GF-D8 (cell line): ENCODE measurements around the gene ASIC3.
A peak's percentile ranks its signal among the peaks of the same experiment; 100 is the strongest.

Experiments used
- DNase-seq: peaks from one replicate; lab custom pipeline; 2025; lab: John Stamatoyannopoulos, UW

Gene ASIC3

GRCh38 chr7:151085691-151086620, 37.6 kb downstream of the ASIC3 start, which contains the start of gene AGAP3:
AGAP3 (plus strand) TSS chr7:151086475; CDS start chr7:151086742, 267 bp downstream.
- DNase-seq = peak; percentile 64

- no peak for DNase-seq
These were observed 38.5 kb downstream of the ASIC3 start for GRCh38 chr7:151086802-151087244.

DNA sequence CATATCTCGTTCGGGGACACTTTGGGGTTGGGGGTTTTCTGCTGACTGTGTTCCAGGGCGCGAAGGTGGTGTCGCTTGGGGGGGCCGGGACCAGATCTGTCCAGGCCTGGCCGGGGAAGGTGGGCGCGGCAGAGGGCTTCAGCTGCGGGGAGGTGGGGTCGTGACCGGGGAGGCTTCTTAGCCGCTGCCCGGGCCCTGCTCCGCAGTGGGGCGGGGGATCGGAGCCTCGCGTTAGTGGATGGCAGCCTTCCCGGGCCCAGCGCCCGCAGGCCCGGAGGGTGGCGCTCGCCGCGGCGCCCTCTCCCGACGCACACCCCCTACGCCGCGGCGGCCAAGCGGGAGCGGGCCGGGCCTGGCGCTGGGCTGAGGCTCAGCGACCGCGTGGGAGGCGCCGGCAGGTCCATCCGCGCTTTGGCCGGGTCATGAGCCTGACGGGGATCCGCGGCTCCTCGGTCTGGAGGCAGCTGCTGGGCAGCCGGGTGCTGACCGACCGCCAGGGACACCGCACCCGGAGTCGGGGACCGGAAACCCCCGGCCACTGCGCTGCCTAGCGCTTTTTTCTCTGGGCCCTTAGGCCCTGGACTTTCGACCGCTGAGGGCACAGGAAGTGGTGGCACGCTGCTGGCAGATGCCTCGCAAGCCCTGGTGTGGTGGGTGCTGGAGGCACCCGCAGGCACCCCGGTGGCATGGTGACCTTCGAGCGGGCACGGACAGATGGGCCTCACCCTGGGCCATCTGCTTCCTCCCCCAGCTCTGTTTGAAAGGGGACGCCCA, 39.1 kb downstream of the ASIC3 start:
- DNase-seq = peak; percentile 11

- DNase-seq = peak; percentile 24
These were observed 39.9 kb downstream of the ASIC3 start for GRCh38 chr7:151088019-151088855.

GRCh38 chr7:151088856-151089699, 40.7 kb downstream of the ASIC3 start:
- peak; percentile 42 for DNase-seq

- DNase-seq = no peak
These were observed 41.8 kb downstream of the ASIC3 start for GRCh38 chr7:151089893-151090730.

- no peak for DNase-seq
These were observed 42.7 kb downstream of the ASIC3 start for GRCh38 chr7:151091003-151091402.

DNA sequence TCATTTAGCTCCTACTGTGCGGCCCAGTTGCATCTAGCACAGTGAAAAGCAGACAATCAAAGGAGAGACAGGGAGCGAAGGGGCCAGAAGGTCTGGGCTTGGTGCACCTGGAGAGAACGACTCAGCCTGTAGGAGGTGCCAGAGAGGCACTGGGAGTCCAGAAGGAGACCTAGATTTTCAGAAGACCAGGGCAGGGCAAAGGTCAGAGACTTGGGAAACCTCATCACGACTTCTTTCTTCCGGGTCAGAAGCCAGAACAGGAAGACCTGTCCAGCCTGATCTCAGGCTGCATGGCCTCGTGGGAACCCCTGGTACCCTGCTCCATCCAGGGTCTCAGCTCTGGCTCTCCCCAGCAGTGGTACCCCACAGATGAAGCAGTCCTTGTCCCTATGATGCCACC, 43.1 kb downstream of the ASIC3 start:
- DNase-seq = peak; percentile 14

DNA sequence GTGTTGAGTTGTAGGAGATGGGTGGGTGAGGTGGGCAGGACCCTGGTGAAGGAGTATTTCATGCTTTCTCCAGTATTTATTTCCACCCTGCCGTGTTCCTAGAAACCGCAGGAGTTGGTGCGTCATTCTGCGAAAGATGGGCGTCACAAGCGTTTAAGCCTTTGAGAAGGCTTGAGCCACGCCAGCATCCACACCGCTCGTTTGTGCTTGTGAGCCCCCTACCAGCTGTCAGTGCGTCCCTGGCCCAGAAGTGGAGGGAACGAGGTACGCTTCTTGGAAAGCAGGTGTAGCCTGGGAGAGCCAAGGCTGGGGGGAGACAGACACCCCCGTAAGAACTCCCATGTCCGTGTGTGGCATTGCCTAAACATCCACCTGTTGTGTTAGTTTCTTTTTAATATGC, 43.7 kb downstream of the ASIC3 start:
- DNase-seq = no peak

DNA sequence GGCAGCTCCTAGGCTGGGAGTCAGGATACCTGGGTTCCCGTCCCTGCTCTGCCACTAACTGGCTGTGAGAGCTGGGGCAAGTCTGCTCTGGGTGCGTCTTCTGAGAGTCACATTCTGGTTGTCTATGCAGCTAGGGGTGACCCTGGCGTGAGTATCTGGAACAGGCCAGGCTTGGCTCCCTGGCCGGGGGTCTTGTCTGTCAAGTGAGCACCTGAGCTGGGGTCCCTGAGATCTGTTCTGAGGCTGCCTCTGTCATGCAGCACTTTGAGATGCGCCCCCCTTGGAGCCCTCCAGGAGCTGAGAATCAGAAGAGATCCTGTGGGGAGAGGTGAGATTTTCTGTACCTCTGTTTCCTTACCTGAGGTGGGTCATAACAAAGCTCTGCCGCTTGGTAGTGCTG, 45.4 kb downstream of the ASIC3 start:
- DNase-seq = no peak

DNA sequence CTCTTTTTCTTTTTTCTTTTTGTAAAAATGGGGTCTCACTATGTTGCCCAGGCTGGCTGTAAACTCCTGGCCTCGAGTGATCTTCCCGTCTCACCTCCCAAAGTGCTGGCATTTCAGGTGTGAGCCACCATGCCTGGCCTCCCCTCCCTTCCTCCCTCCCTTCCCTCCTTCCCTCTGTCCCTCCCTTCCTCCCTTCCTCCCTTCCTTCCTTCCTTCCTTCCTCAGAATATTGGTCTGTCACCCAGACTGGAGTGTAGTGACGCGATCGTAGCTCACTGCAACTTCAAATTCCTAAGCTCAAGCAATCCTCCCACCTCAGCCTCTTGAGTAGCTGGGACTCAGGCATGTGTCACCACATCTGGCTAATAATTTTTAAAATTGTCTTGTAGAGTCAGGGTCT, 46.3 kb downstream of the ASIC3 start:
- DNase-seq = no peak

DNA sequence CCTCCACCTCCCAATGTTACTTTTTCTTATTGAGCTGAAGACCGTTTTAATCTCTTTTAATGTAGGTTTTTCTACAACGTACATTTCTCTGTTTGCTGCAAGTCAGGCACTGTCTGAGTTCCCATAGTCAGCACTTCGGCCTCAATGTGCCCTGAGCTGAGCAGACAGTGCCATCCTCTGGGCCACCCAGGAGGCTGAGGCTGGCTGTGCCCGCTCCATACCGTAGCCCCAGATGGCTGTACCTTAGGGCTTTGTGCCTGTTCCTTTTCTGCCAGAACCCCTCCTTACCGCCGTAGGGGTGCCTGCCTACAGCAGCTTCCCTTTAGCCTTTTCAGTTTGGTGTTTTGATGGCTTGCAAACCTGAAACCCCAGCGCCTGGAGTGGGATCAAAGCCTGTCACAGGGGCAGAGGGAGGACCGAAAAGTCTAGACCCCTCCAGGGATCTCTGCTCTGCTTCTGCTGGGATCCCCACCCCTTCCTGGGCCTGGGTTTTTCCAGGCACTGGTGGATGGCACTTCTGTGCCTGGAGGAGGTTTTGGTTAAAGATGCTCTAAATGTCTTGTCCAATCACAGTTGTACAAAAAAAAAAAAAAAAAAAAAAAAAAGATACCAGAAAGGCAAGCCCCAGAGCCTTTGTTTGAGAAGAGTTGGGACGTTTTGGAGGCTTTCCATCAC, 46.9 kb downstream of the ASIC3 start:
- no peak for DNase-seq

GRCh38 chr7:151095828-151096475, 47.6 kb downstream of the ASIC3 start:
- no peak for DNase-seq

DNA sequence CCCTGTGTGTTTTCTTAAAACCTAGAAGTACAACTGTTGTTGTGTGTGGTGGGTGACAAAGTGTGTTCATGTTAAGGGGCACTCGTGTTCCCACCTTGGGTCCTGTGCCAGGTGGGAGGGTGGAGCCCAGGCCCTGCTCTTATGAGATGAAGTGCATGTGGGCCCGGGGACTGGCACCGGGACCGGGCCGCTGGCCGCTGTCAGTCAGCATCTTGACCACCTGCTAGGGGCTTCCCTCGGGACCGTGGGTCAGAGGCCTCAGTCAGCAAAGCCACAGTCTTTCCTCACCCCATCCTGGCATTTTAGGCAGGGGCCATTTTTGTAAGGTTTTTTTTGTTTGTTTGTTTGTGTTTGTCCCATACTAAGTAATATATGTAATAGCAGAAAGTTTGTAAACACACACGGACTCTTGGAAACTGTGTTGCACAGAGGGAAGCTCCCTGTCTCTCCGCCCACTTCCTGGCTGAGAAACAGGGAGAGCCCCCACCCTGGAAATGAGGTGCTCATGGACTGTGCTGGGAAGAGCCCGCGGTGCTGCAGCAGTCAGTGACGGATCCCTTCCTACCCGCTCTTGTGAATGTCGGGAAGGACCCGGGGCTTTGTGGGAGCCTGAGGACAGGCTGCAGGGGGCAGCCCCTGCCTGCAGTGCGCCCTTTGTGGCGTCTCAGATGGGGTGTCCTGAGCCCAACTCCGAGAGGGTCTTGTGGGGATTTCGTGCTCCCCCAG, 51.3 kb downstream of the ASIC3 start:
- no peak for DNase-seq

GRCh38 chr7:151100921-151101320, 52.6 kb downstream of the ASIC3 start:
- no peak for DNase-seq

DNA sequence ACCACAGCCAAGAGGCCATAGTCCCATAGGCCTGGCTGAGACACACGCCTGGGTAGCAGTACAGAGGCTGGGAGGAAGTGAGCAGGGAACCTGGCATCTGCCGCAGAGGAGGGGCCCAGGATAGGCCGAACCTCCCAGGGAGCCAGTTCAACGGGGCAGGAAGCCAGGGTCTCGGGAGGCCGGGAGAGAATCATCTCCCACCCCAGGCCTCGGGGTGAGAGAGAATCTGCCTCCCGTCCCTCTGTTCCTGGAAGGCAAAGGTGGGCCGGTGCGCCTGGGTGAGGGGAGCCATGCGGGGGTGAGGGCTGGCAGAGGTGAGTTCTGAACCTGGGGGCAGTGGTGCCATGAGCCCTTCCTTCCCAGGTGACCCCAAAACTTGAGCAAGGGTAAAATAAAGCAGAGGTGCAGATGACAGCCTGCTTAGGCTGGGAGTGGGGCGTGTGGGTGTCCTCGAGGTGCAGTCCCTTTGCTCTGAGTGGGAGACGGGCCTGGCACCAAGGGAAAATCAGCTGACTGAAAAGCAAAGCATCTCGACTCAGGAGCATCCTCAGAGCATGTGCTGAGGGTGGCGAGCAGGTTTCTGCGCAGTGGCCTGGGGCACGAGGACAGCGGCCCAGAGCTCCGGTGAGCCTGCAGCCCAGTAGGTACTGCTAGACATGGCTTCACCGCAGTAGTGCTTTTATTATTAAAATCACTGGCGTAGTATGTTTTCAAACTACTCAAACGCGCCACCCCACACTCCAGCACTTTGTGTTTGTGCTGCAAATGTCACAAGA, 53.5 kb downstream of the ASIC3 start:
- no peak for DNase-seq
